NCI-H2227 treated with DMSO at 0.1 percent for 48 hours (cell line): ENCODE measurements around the gene ZNF318.

Source experiments
- DNase-seq: peaks from one replicate; lab custom pipeline; 2025; lab: John Stamatoyannopoulos, UW

Gene ZNF318

DNA sequence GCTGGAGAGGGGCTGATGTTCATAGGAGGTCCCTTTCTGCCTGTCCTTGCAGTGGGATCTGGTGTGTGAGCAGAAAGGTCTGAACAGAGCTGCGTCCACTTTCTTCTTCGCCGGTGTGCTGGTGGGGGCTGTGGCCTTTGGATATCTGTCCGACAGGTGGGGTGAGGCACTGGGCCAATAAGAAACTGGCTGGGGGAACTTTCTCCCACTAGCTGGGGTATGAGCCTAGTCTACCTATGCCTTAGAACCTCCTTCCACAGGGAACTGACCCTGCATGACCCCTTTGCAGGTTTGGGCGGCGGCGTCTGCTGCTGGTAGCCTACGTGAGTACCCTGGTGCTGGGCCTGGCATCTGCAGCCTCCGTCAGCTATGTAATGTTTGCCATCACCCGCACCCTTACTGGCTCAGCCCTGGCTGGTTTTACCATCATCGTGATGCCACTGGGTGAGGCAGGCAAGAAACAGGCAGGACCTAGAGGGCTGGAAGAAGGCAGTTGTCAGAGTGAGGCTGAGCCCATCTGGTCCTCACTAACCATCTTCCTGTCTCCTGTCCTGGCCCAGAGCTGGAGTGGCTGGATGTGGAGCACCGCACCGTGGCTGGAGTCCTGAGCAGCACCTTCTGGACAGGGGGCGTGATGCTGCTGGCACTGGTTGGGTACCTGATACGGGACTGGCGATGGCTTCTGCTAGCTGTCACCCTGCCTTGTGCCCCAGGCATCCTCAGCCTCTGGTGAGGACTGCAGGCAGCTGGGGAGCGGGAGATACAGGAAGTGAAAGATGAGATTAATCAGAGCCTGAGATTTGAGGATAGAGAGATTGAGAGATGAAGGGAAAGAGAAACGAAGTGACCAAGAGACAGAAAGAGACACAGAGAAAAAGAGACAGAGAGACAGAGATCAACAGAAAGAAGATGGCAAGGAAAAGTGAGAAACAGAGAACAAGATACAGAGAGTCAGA lies 69.8 kb downstream of the ZNF318 start:
- DNase-seq, result no peak

DNA sequence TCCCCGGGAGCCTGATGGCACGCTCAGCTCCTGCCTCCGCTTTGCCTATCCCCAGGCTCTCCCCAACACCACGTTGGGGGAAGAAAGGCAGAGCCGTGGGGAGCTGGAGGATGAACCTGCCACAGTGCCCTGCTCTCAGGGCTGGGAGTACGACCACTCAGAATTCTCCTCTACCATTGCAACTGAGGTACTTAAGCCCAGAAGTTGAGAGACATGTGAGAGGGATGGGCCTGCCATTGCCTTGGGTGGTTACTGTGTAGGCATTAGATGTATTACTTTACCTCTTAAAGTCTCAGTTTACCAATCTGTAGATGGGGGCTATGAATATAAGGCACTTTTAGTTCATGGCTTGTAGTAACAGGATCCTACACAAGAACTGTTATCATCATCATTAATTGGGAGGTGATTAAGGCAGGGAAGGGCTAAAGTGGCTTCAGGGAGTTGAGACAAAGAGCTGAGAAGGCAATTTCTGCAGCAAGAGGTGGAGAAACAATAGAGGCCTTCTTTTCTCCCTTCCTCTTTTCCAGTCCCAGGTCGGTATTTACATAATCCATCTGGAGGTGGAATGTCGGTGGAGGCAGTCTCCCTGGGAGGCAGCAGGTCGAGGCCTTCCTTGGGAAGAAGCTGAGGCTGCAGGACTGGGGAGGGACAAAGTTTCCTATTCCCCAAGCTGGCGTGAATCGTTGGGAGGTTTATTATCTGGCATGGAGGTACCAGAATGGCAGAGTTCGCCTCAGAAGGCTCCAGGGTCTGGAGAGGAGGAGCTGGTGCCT lies 70.7 kb downstream of the ZNF318 start:
- no peak for DNase-seq

DNA sequence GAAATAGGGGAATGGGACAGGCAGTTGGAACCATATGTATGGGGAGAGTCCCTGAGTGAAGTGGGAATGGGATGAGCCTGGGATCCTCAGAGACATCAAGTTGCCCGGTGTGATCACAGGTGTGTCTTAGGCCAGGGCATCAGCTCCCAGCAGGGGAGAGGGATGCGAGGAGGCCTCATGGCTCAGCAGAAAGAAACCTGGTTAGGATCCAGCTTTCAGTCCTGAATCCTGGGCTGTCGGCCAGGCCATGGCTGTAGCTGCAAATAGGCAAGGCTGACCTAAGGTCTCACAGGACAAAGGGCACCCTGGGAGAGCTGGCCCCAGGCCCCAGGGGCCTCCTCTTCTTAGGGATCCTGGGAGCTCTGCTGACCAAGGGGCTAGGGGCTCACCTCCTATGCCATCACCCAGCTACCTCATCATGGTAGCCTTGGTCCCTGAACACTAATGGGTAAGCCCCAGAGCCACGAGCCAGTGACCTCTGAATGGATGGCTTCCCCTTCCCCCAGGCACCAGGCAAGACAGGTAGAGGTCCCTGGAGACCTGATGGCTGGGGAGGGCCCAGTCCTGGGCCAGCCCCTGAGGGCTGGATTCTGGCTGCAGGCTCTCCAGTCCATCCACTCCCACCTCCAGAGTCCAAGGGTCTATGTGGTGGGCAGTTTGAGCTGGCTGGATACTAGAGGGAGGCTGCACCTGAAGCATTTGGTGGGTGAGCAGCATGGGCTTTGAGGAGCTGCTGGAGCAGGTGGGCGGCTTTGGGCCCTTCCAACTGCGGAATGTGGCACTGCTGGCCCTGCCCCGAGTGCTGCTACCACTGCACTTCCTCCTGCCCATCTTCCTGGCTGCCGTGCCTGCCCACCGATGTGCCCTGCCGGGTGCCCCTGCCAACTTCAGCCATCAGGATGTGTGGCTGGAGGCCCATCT lies 71.5 kb downstream of the ZNF318 start, which contains the start of gene SLC22A7:
Gene SLC22A7, plus strand, starts transcription at position 617 of the 921 bp plus-strand sequence. Its CDS starts 99 bp downstream, at position 716.
- DNase-seq, result no peak

DNA sequence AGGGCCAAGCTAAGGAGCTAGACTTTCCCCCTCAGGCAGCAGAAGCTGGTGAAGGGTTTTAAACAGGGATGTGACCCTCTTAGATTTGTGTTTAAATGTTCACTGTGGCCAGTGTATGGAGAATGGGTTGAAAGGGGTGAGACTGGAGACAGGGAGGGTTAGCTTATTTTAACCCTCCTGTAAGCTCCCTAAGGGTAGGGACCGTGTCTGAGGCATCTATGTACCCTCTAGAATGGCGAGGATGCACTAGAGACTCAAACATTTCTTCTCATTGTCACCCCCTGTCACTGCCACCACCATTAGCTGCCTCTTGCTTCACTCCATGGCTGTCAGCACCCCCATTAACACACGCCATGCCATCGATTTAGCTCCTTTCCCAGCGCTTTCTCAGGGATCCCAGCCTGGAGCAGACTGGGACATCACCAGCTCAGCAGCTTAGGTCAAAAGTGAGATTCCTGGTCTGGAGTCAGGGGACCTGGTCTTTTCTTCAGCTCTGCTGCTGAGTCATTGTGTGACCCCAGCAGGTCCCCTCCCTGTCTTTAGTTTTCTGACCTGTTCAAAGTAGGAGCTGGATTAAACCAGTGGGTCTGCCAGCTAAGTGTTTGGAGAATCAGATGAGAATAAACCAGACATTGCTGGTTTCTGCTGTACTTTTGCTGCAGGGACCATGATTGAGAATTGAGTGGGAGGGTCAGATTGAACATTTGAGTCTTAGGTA lies 72.5 kb downstream of the ZNF318 start:
- no peak for DNase-seq

DNA sequence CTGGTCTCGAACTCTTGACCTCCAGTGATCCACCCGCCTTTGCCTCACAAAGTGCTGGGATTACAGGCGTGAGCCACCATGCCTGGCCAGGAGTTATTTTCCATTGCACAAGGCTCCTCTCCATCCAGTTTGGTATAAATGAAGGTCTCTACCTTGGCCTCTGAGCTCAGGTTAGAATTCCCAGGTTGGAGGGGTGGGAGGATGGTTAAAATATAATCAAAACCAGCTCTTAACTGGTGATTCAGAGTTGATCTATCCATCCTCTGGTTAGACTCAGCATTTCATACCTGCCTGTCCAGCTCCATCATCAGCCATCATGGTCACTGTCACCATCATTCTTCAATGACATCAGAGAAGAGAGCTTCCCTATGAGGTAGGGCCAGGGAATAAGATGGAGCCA lies 74.0 kb downstream of the ZNF318 start:
- DNase-seq, result no peak

DNA sequence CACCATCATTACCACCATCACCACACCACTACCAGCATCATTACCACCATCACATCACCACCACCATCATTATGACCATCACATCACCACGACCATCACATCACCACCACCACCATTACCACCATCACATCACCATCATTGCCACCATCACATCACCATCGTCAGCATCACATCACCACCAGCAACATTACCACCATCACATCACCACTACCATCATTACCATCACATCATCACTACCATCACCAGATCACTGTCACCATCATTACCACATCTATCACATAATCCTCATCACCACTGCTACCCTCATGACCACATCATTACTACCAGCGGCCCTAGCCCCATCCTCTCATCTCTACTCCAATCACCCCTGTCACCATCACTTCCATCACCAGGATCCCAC lies 74.9 kb downstream of the ZNF318 start:
- DNase-seq, result no peak

DNA sequence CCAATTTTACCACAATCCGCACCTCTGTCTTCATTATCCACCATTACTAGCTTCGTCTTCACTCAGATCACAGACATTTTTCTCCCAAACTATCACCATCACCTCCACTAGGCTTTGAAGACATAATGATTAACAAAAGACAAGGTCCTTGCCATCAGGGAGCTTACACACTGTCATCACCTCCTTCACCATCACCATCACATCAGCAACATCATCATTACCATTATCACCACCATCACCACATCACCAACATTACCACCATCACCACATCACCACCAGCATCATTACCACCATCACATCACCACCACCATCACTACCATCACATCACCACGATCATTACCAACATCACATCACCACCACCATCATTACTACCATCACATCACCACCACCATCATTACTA lies 75.7 kb downstream of the ZNF318 start:
- DNase-seq, result no peak

DNA sequence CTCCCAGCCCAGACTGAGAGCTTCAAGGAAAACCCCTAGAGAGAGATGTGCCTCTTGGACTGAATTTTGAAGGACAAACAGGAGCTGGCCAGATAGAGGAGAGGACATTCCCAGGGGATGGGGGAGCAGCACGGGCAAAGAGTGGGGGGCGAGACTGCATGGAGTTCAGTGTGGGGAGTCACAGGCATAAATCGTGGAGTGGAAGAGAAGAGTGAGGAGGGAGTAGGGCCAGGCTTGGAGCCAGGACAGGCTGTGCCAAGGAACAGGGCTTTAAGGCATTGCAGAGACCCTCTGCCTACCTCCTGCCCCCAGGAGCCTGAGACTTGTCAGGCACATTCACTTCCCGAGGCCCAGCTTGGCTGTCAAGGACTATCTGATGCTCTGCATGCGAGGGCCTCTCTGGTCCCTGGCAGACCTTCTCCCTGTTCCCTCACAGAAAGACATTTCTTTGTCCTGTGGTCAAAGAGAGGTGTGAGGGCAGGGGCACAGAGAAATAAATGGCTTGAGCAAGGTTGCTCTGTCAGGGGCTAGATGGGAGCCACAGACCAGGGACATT lies 76.6 kb downstream of the ZNF318 start:
- DNase-seq, result no peak

DNA sequence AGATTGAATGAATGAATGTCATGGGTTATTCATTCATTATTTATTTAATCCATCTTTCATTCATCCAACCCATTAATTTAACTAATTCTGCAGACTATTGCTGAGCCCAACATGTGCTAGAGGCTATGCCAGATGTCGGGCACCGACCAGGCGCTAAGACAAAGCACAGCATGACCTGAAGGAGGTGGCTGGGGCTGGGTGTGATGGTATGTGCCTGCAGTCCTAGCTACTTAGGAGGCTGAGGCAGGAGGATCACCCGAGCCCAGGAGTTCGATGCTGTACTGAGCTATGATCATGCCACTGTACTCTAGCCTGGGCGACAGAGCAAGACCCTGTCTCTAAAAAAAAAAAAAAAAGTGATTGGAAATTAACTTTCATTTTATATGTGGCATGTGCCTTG lies 77.1 kb downstream of the ZNF318 start:
- no peak for DNase-seq

DNA sequence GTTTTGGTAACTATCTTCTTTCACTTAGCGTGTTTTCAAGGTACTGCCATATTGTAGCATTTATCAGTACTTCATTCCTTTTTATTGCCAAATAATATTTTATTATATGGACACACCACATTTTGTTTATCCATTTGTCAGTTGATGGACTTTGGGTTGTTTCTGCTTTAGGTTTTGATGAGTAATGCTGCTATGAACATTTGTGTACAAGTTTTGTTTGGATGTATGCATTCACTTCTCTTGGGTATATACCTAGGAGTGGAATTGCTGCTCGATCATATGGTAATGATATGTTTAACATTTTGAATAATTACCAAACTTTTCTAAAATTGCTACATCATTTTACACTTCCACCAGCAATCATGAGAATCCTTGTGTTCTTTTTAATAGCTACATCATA lies 77.7 kb downstream of the ZNF318 start:
- no peak for DNase-seq

DNA sequence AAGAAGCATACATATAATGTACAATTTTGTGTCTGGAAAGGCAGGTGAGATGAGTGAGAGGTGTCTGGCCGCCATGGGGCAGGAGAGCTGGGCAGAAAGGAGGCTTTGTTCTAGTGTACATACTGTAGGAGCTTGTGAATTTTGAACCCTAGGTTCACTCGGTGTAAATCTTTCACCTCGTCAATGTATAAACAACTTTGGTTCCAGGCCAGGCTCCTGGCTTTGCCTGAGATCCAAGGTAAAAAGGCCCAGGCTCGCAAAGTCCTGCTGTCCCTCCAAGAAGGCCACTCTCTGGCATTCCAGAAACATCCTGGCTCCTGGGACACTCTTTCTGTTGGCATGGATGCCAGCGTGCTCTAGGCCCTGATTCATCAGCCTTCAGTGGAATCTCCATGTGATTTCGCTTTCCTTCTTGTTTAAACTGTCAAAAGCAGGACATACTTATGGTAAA lies 78.5 kb downstream of the ZNF318 start:
- DNase-seq, result no peak

DNA sequence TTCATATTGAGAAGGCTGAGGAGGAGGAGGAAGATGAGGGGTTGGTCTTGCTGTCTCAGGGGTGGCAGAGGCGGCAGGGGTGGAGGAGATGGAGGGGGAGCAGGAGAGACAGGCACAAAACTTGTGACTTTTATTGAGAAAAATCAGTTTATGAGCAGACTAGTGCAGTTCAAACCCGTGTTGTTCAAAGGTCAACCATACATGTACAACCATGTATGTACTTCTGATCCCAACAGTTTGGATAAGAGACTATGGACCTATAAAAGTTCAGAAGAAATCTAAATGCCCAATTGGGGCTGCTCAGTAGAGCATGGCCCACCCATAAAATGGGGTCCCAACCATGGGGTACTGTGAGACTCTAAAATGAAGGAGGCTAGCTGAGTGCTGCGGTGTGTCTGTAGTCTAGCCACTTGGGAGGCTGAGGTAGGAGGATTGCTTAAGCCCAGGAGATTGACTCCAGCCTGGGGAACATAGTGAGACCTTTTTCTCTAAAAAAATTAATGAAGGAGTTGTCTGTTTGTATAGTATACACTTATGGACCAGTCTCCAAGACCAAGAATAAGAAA lies 79.0 kb downstream of the ZNF318 start:
- no peak for DNase-seq

DNA sequence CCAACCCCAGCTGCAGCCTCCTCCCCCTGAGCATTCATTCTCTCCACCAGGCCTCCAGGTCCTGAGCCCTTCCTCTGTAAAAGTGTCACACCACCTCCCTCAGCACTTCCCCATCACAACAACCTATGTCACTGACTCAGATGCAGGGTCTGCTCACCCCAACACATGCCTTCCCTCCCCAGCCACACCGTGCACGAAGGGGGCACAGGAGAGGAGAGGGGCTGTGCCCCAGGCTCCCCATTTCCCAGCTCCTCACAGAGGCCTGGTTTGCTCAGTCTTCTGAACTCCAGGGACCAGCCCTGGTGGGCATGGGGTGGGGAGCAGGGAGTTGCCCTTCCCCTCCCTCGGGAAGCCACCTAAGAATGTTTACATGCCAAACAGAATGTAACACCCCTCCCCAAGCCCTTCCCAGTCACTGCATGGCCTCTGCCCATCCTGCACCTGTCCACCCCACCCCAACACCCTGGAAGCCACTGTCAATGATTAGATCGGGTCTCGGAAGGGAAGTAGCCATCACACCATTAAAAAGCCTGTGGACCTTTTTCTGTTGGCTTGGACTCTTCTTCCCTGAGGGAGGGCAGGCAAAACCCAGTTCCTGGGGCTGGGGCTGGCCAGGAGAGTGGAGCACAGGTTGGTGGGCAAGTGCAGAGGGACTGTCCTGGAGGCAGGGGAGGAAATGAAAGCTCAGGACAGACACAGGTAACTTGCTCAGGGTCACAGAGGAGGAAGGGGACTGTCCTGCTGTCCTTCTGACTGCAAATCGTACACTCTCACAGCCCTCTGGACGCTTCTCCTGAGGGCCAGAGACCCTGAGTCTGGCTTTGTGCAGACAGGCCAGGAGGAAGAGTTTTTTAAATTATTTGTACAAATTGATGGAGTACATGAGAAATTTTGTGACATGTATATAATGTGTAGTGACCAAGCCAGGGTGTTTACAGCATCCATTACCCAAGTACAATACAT lies 81.4 kb downstream of the ZNF318 start:
- no peak for DNase-seq

DNA sequence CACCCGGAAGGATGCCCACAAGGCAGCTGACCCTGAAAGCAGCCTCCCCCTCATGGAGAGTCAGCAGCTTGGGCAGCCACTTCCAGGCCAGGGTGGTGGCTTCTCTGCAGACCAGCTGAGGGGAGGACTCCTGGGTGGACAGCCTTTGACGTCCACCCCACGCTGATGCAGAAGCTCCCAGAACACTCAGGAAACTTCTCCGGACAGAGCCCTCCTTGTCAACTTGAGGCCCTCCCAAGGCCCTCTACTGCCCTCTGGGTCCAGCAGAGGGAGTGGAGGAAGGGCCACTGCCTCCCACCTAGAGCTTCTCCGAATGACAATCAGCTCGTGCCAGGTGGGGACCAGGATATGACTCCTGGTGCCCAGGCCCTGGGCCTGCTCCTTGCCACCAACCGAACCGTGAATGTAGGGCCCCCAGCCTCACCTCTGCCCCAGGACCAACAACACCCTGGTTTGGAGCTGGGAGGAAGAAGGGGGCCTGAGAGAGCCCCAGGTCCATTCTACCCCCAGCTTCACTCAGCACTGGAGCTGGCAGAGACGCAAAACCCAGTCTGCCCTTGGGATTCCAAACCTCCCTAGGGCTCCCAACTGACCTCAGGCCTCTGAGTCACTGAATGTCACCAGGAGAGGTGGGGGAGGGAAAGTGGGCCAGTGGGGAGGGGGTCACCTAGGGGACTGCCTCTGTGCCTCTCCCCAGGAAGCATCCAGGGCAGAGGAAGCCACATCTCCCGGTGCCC lies 82.3 kb downstream of the ZNF318 start:
- DNase-seq, result no peak

DNA sequence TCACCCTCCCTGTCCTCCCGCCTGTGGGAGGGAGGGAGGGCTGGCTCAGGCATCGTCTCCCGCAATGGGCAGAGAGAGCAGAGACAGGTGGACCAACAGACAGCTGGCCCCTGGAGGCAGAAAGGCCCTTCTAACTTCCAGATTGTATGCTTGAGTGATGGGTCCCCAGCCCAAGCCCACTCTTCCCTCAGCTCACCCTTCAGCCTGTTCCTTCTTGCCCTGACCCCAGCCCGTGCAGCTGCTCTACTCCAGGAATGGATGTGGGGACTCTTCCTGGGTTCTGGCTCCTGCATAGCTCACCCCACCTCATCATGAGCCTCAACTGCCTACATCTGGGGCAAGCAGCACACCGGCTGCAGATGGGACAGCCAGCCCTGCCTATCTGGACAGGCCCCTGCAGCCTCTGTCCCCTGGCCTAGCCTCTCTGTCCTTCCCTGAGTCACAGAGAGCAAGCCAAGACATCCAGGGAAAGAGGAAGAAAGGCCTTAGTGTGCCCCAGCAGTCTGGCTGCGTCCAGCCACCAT lies 82.9 kb downstream of the ZNF318 start:
- DNase-seq, result no peak
